Karpas-422 (cell line): Measurements from ENCODE around the gene FAM169A. TPM values are rescaled to one million over a fixed set of nuclear protein-coding genes. Genes with fewer than 3 reads are reported as not detected.
"Not testable (repeated sequence)": the region's sequence is repeated elsewhere in the genome, so short reads cannot be mapped to it uniquely, and the experiment has no call there.

ENCODE experiments used
- DNase-seq: peaks from one replicate; pipeline ENCODE4 v3.0.0-alpha.2; 2015
- H2AFZ ChIP-seq: fragments of 200-600 bp; sonication (generic); 2 replicates; pipeline ENCODE4 v1.6.1; 2014; ENCODE audit warnings: antibody characterized with exemption, low read length, mixed read lengths
- H3K27ac ChIP-seq: fragments of 200-600 bp; sonication (generic); 2 replicates; pipeline ENCODE4 v1.5.1; 2014; ENCODE audit warnings: mild to moderate bottlenecking, low read length, moderate library complexity
- H3K27me3 ChIP-seq: fragments of 200-600 bp; sonication (generic); 2 replicates; pipeline ENCODE4 v1.6.1; 2014; ENCODE audit warnings: low read length, mixed read lengths
- H3K36me3 ChIP-seq: fragments of 200-600 bp; sonication (generic); 2 replicates; pipeline ENCODE4 v1.6.1; 2014; ENCODE audit warnings: low read length, mixed read lengths; ENCODE audit not compliant: insufficient read depth
- H3K4me1 ChIP-seq: fragments of 200-600 bp; sonication (generic); 2 replicates; pipeline ENCODE4 v1.6.1; 2014; ENCODE audit warnings: mild to moderate bottlenecking, low read length, mixed read lengths
- H3K4me2 ChIP-seq: fragments of 200-600 bp; sonication (generic); 2 replicates; pipeline ENCODE4 v1.6.1; 2014; ENCODE audit warnings: low read length, low read depth, mild to moderate bottlenecking; ENCODE audit not compliant: poor library complexity, severe bottlenecking
- H3K4me3 ChIP-seq: fragments of 200-600 bp; sonication (generic); 2 replicates; pipeline ENCODE4 v1.5.1; 2014; ENCODE audit warnings: mild to moderate bottlenecking, antibody characterized with exemption, low read length, mixed read lengths
- H3K79me2 ChIP-seq: fragments of 200-600 bp; sonication (generic); 2 replicates; pipeline ENCODE4 v1.6.1; 2014; ENCODE audit warnings: mild to moderate bottlenecking, low read length, mixed read lengths
- H3K9ac ChIP-seq: fragments of 200-600 bp; sonication (generic); 2 replicates; pipeline ENCODE4 v1.6.0; 2014; ENCODE audit warnings: low read length
- H3K9me2 ChIP-seq: fragments of 200-600 bp; sonication (generic), shearing (Covaris generic); replicated peaks from 2 replicates; pipeline ENCODE4 v1.6.0; 2014; ENCODE audit warnings: mild to moderate bottlenecking, low read length, moderate library complexity; ENCODE audit not compliant: insufficient read depth
- H3K9me3 ChIP-seq: fragments of 300-700, 200-600 bp; sonication (generic); 2 replicates; pipeline ENCODE4 v1.6.1; 2014; ENCODE audit warnings: low read length, mixed read lengths
- H4K20me1 ChIP-seq: fragments of 200-600 bp; sonication (generic); 2 replicates; pipeline ENCODE4 v1.6.1; 2014; ENCODE audit warnings: mild to moderate bottlenecking, antibody characterized with exemption, low read length, low read depth; ENCODE audit not compliant: insufficient read depth
- total RNA-seq: library from RNA; depleted of rRNA; stranded (reverse); fragments of >200 nt; shearing (Covaris generic); gene quantifications from 2 replicates; pipeline ENCODE4 v1.2.3, GENCODE V29; 2014; ENCODE audit warnings: low replicate concordance; rRNA removed

Gene FAM169A, protein sequence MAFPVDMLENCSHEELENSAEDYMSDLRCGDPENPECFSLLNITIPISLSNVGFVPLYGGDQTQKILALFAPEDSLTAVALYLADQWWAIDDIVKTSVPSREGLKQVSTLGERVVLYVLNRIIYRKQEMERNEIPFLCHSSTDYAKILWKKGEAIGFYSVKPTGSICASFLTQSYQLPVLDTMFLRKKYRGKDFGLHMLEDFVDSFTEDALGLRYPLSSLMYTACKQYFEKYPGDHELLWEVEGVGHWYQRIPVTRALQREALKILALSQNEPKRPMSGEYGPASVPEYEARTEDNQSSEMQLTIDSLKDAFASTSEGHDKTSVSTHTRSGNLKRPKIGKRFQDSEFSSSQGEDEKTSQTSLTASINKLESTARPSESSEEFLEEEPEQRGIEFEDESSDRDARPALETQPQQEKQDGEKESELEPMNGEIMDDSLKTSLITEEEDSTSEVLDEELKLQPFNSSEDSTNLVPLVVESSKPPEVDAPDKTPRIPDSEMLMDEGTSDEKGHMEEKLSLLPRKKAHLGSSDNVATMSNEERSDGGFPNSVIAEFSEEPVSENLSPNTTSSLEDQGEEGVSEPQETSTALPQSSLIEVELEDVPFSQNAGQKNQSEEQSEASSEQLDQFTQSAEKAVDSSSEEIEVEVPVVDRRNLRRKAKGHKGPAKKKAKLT
- total RNA-seq: not detected in 2 replicates

DNA sequence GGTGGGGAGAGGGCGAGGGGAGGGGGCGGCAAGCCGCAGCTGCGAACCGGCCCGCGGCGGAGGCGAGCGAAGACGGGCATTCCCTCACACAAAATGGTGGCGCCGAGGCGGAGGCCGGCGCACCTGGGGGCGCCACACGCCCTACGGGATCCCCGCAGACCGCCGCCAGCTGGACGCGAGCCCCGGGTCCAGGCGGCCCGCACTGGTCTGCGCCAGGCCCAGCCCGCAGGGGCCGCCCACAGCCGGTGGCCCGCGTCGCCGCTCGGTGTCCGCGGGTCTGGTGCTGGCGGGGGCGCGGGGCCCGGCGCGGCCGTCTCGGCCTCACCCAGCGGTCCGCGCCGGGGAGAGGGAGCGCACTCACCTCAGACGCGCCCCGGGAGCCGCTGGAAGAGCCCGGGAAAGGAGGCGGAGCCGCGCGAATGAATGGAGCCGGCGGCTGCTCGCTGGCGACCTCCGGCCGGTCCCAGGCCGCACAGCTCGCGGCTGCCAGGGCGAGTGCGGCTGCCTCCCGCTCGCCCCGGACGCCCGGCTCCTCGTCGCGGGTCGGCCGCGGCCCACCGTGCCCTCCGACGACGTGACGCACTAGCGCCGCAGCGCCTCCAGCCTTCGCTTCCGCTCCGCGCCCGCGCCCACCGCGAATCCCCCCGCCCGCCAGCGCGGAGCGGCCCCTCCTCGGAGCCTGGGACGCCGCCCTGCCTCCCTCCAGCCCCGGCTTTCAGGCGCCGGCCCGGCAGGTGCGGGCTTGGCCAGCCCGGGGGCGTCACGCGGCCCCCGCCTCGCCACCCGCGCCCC, at the start of gene FAM169A:
Gene FAM169A (minus strand): TSS at position 584 of the 792 bp plus-strand sequence. CDS start 24,711 bp downstream, outside the sequence.
- no peak within 1 kb of the TSS for H3K9ac ChIP-seq
- no peak within 1 kb of the TSS for H3K27ac ChIP-seq
- H3K9me2 ChIP-seq: no peaks in the 10 kb centered on the region
- H3K9me3 ChIP-seq: no peaks in the 10 kb centered on the region
- H4K20me1 ChIP-seq: no peaks in the 10 kb centered on the region
- no peak within 1 kb of the TSS for H3K4me3 ChIP-seq
- H3K36me3 ChIP-seq: no peaks in the 10 kb centered on the region
- no peaks in the 10 kb centered on the region for H3K27me3 ChIP-seq
- no peak for DNase-seq
- no peak within 1 kb of the TSS for H3K4me2 ChIP-seq
- H3K79me2 ChIP-seq: no peaks in the 10 kb centered on the region
- H3K4me1 ChIP-seq: no peaks in the 10 kb centered on the region
- H2AFZ ChIP-seq: no peak within 1 kb of the TSS

DNA sequence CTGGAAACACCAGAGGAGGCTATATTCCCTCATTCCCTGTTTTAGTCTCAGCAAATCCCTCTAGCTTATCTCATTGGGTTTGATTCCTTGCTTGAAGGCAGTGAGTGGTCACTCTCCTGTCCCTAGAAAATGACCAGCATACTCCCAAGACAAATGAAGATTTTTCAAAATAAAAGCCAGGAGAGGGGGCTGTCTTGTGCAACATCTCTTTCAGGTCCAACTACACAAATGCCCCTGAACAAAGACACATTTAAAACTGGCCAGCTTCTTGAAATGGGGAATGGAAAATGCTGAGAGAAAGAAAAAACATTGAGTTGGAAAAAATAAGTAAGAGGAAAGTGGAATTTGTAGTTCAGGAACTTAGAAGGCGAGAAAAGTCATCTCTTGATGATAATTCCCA, 49.3 kb upstream of the FAM169A start:
- Histone ChIP-seq H3K79me2 (no peaks in the 10 kb centered on the region), H2AFZ (no peak overlapping the region), H3K27ac (no peak overlapping the region), H3K9me2 (no peaks in the 10 kb centered on the region), H3K4me2 (no peak overlapping the region), H3K4me1 (no peaks in the 10 kb centered on the region), H3K27me3 (no peaks in the 10 kb centered on the region), H3K9me3 (no peaks in the 10 kb centered on the region), H3K9ac (no peak overlapping the region), H3K4me3 (no peak overlapping the region), H3K36me3 (no peaks in the 10 kb centered on the region), H4K20me1 (no peaks in the 10 kb centered on the region)
- DNase-seq: no peak

DNA sequence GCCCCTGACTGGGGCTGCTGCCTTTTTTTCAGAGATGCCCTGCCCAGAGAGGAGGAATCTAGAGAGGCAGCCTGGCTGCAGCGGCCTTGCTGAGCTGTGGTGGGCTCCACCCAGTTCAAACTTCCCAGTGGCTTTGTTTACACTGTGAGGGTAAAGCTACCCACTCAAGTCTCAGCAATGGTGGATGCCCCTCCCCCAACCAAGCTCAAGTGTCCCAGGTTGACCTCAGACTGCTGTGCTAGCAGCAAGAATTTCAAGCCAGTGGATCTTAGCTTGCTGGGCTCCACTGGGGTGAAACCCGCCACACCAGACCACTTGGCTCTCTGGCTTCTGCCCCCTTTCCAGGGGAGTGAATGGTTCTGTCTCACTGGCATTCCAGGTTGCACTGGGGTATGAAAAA, 45.2 kb upstream of the FAM169A start:
- H3K36me3 ChIP-seq, H3K9ac ChIP-seq, H2AFZ ChIP-seq, H3K27me3 ChIP-seq, DNase-seq, H4K20me1 ChIP-seq, H3K4me1 ChIP-seq, H3K79me2 ChIP-seq, H3K9me3 ChIP-seq, H3K4me2 ChIP-seq, H3K9me2 ChIP-seq, H3K27ac ChIP-seq, H3K4me3 ChIP-seq: not testable (repeated sequence)

GRCh38 chr5:74909888-74910287, 43.7 kb upstream of the FAM169A start:
- not testable (repeated sequence) for DNase-seq, H3K79me2 ChIP-seq, H3K9me3 ChIP-seq

GRCh38 chr5:74908237-74908636, 42.0 kb upstream of the FAM169A start:
- not testable (repeated sequence) for H3K4me3 ChIP-seq, H3K9ac ChIP-seq, H3K4me1 ChIP-seq, DNase-seq, H2AFZ ChIP-seq, H4K20me1 ChIP-seq, H3K4me2 ChIP-seq, H3K27me3 ChIP-seq, H3K36me3 ChIP-seq, H3K79me2 ChIP-seq, H3K9me2 ChIP-seq, H3K27ac ChIP-seq, H3K9me3 ChIP-seq

More at GRCh38 chr5:74909888-74910287, 43.7 kb upstream of the FAM169A start:
- not testable (repeated sequence) for H3K9me2 ChIP-seq, H3K27me3 ChIP-seq, H3K4me1 ChIP-seq, H3K4me2 ChIP-seq, H2AFZ ChIP-seq, H3K4me3 ChIP-seq, H4K20me1 ChIP-seq, H3K27ac ChIP-seq, H3K36me3 ChIP-seq, H3K9ac ChIP-seq

GRCh38 chr5:74904713-74905112, 38.5 kb upstream of the FAM169A start:
- H3K4me2 ChIP-seq, H3K9me3 ChIP-seq, H3K4me3 ChIP-seq, H3K27ac ChIP-seq, H3K9me2 ChIP-seq, H3K27me3 ChIP-seq, H2AFZ ChIP-seq, H3K9ac ChIP-seq, H3K36me3 ChIP-seq, H3K79me2 ChIP-seq, DNase-seq, H4K20me1 ChIP-seq, H3K4me1 ChIP-seq: not testable (repeated sequence)

- Histone ChIP-seq H3K27ac (no peak overlapping the region), H3K9ac (no peak overlapping the region), H3K27me3 (no peaks in the 10 kb centered on the region), H3K9me2 (no peaks in the 10 kb centered on the region), H4K20me1 (no peaks in the 10 kb centered on the region), H2AFZ (no peak overlapping the region), H3K9me3 (no peaks in the 10 kb centered on the region), H3K36me3 (no peaks in the 10 kb centered on the region), H3K4me3 (no peak overlapping the region), H3K79me2 (no peaks in the 10 kb centered on the region), H3K4me1 (no peaks in the 10 kb centered on the region), H3K4me2 (no peak overlapping the region)
- peak; percentile 43 for DNase-seq
Observed at GRCh38 chr5:74903165-74903787, 37.1 kb upstream of the FAM169A start.

DNA sequence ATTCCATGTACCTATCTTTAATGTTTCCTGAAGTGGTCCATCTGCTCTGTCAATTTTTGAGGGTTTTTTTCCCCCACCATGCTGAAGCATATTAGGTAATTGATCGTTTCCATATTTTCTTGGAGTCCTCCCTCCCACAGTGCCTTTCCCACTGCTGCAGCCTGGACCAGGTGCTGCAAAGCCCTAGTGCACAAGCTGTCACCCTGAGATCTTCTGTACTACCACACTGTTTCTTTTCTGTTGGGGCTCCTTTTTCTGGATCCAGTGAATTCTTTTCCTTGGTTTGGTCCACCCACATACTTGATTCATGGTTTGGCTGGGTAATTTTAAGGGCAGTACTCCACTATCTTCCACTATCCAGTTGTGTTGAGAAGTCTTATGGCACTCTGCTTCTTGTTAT, 30.9 kb upstream of the FAM169A start:
- no peak overlapping the region for H3K9ac ChIP-seq
- H3K4me2 ChIP-seq: no peak overlapping the region
- no peak overlapping the region for H2AFZ ChIP-seq

More for the DNA sequence above, 30.9 kb upstream of the FAM169A start:
- no peaks in the 10 kb centered on the region for H3K36me3 ChIP-seq
- H3K27me3 ChIP-seq: no peaks in the 10 kb centered on the region
- H3K27ac ChIP-seq: no peak overlapping the region
- H3K4me1 ChIP-seq: no peaks in the 10 kb centered on the region
- DNase-seq: no peak
- no peak overlapping the region for H3K4me3 ChIP-seq
- no peaks in the 10 kb centered on the region for H3K79me2 ChIP-seq
- no peaks in the 10 kb centered on the region for H4K20me1 ChIP-seq
- no peaks in the 10 kb centered on the region for H3K9me2 ChIP-seq
- no peaks in the 10 kb centered on the region for H3K9me3 ChIP-seq
